ENCODE measurements around the gene RPTOR. TPM values are rescaled to one million over a fixed set of nuclear protein-coding genes. Genes with fewer than 3 reads are reported as not detected.
A peak's percentile ranks its signal among the peaks of the same experiment; 100 is the strongest.

RPTOR gene
- total RNA-seq, 4 donors from 2014 or later: 34.1 to 65.8 (median 43.6) TPM

GRCh38 chr17:80746262-80746935 lies 201.8 kb downstream of the RPTOR start:
- Histone ChIP-seq H3K36me3 (no peaks in the 10 kb centered on the region), H3K4me3 (no peak overlapping the region), H3K9me3 (no peaks in the 10 kb centered on the region), H3K27ac (replicated peaks in 1 of 4) (no peak overlapping the region), H3K27me3 (no peaks in the 10 kb centered on the region), H3K4me1 (peaks cover 0 to 24% (median 12%) of the 10 kb centered on the region in 4 donors)
- TF ChIP-seq EP300 (IDR thresholded peaks at IDR 0.05) (no peak), POLR2A (IDR thresholded peaks at IDR 0.05; ENCODE audit: low read depth) (no peak), CTCF (IDR thresholded peaks at IDR 0.05) (no peak), POLR2AphosphoS5 (IDR thresholded peaks at IDR 0.05) (no peak)
- WGBS: 90% methylated on average over 19 of the region's 23 CpGs
- intact Hi-C loops (cut with DNase I): no loop called here
- DNase-seq (ENCODE audit: extremely low spot score): no peak

- peaks cover 0 to 34% (median 18%) of the 10 kb centered on the region in 4 donors for H3K4me1 ChIP-seq
- TF ChIP-seq POLR2AphosphoS5 (IDR thresholded peaks at IDR 0.05): no peak
- TF ChIP-seq EP300 (IDR thresholded peaks at IDR 0.05): no peak
- no peak for TF ChIP-seq POLR2A (IDR thresholded peaks at IDR 0.05; ENCODE audit: low read depth)
- no peak for TF ChIP-seq CTCF (IDR thresholded peaks at IDR 0.05)
- WGBS: 97% methylated on average over 5 of the region's 9 CpGs
- H3K9me3 ChIP-seq: no peaks in the 10 kb centered on the region
- H3K36me3 ChIP-seq: no peaks in the 10 kb centered on the region
- H3K27ac ChIP-seq (replicated peaks in 1 of 4): no peak overlapping the region
- H3K27me3 ChIP-seq: no peaks in the 10 kb centered on the region
- no peak overlapping the region for H3K4me3 ChIP-seq
- intact Hi-C loops (cut with DNase I): no loop called here
- DNase-seq (ENCODE audit: extremely low spot score): no peak
Measured at GRCh38 chr17:80747469-80747868, 202.8 kb downstream of the RPTOR start.

- Histone ChIP-seq H3K27ac (replicated peaks in 1 of 4) (peak overlapping the region in 2 of 4 donors; percentile 71 to 86), H3K4me1 (peaks cover 0 to 33% (median 18%) of the 10 kb centered on the region in 4 donors), H3K9me3 (no peaks in the 10 kb centered on the region), H3K4me3 (no peak overlapping the region), H3K27me3 (no peaks in the 10 kb centered on the region), H3K36me3 (peaks cover 0 to 9% (median 9%) of the 10 kb centered on the region in 4 donors)
- TF ChIP-seq CTCF (IDR thresholded peaks at IDR 0.05) (no peak), EP300 (IDR thresholded peaks at IDR 0.05) (no peak), POLR2AphosphoS5 (IDR thresholded peaks at IDR 0.05) (no peak), POLR2A (IDR thresholded peaks at IDR 0.05; ENCODE audit: low read depth) (no peak)
- DNase-seq (ENCODE audit: extremely low spot score): no peak
- WGBS: 94% methylated on average over 3 of the region's 3 CpGs
- intact Hi-C loops (cut with DNase I): no loop called here
Measured at GRCh38 chr17:80749611-80750010, 205.0 kb downstream of the RPTOR start.

- Histone ChIP-seq H3K4me3 (no peak overlapping the region), H3K27ac (replicated peaks in 1 of 4) (peak overlapping the region; percentile 65 to 86 (median 76)), H3K27me3 (no peaks in the 10 kb centered on the region), H3K9me3 (no peaks in the 10 kb centered on the region), H3K4me1 (peaks cover 0 to 33% (median 18%) of the 10 kb centered on the region in 4 donors), H3K36me3 (peaks cover 0 to 15% (median 14%) of the 10 kb centered on the region in 4 donors)
- TF ChIP-seq POLR2A (IDR thresholded peaks at IDR 0.05; ENCODE audit: low read depth) (no peak), CTCF (IDR thresholded peaks at IDR 0.05) (no peak), POLR2AphosphoS5 (IDR thresholded peaks at IDR 0.05) (no peak), EP300 (IDR thresholded peaks at IDR 0.05) (no peak)
- intact Hi-C loops (cut with DNase I): no loop called here
- WGBS: 73% methylated on average over 14 of the region's 14 CpGs
- no peak for DNase-seq (ENCODE audit: extremely low spot score)
Measured at GRCh38 chr17:80750263-80750662, 205.6 kb downstream of the RPTOR start.

Data from esophagus muscularis mucosa (tissue), 4 donors.